ENCODE results near the gene ADAMTS19. TPM values are rescaled to one million over a fixed set of nuclear protein-coding genes. Genes with fewer than 3 reads are reported as not detected.

The ADAMTS19 gene
- total RNA-seq, 1 donor from 2014 or later: 0.08 TPM

- Mint-ChIP-seq H3K9me3 (ENCODE audit: unreplicated experiment) (no peaks in the 10 kb centered on the region), H3K27me3 (ENCODE audit: unreplicated experiment) (no peaks in the 10 kb centered on the region), H3K4me1 (ENCODE audit: unreplicated experiment) (no peaks in the 10 kb centered on the region), H3K27ac (ENCODE audit: unreplicated experiment) (no peak overlapping the region), H3K4me3 (ENCODE audit: unreplicated experiment) (no peak overlapping the region), H3K36me3 (ENCODE audit: unreplicated experiment) (no peaks in the 10 kb centered on the region)
- no peak for DNase-seq (ENCODE audit: extremely low spot score, unreplicated experiment)
- peak; percentile 46 for TF ChIP-seq CTCF (IDR thresholded peaks at IDR 0.05)
These were observed 81.7 kb downstream of the ADAMTS19 start for GRCh38 chr5:129541648-129542251.

DNA sequence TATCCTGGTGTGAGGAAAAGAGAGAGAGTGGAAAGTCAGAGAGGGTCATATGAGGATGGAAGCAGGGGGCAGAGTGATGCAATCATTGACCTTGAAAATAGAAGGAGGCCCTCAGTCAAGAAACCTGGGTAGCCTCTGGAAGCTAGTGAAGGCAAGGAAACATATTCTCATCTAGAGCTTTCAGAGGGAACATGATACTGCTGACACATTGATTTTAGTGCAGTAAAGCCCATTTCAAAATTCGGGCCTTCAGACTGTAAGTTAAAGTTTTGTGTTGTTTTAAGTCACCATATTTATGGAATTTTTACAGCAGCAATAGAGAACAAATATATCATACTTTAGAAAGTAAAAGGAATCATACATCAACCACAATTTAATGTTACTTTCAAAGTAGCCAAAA is 87.0 kb downstream of the ADAMTS19 start:
- H3K27me3 Mint-ChIP-seq (ENCODE audit: unreplicated experiment): no peaks in the 10 kb centered on the region
- DNase-seq (ENCODE audit: extremely low spot score, unreplicated experiment): no peak
- no peaks in the 10 kb centered on the region for H3K4me1 Mint-ChIP-seq (ENCODE audit: unreplicated experiment)
- no peaks in the 10 kb centered on the region for H3K9me3 Mint-ChIP-seq (ENCODE audit: unreplicated experiment)
- H3K36me3 Mint-ChIP-seq (ENCODE audit: unreplicated experiment): no peaks in the 10 kb centered on the region
- TF ChIP-seq CTCF (IDR thresholded peaks at IDR 0.05): no peak
- H3K27ac Mint-ChIP-seq (ENCODE audit: unreplicated experiment): no peak overlapping the region
- H3K4me3 Mint-ChIP-seq (ENCODE audit: unreplicated experiment): no peak overlapping the region

DNA sequence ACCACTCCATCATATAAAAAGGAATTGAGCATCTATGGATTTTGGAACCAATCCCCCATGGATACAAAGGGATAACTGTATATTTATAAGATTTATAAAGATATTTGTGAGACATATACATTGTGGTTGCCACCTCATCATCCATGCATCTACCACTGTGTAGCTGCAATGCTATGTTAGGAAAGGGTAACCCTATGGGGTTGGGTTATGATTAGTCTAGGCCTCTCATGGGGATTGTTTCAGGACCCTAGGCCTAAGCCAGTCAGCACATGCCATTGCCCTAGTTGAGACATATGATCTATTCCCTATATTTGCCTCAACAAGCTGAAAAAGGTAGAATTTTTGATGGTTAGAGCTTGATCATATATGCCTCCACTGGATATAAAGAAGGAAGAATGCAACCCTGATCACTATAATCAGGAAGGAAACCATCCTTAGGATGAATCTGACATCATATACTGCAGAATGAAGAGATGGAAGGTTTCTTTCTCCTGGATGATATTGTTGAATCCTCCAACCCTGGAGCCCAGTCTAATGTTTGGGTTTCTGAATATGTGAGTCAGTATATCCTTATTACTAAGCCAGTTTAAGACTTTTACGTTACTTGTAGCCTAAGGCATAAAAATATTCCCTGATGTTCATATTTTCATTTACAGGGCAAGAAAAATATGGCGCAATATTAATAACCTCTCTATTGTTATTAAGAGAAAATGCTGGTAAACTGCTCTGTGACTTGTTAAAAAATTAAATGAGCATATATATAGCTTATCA is 94.2 kb downstream of the ADAMTS19 start:
- Mint-ChIP-seq H3K27me3 (ENCODE audit: unreplicated experiment) (no peaks in the 10 kb centered on the region), H3K4me1 (ENCODE audit: unreplicated experiment) (no peaks in the 10 kb centered on the region), H3K27ac (ENCODE audit: unreplicated experiment) (no peak overlapping the region), H3K9me3 (ENCODE audit: unreplicated experiment) (no peaks in the 10 kb centered on the region), H3K4me3 (ENCODE audit: unreplicated experiment) (no peak overlapping the region), H3K36me3 (ENCODE audit: unreplicated experiment) (no peaks in the 10 kb centered on the region)
- no peak for TF ChIP-seq CTCF (IDR thresholded peaks at IDR 0.05)
- no peak for DNase-seq (ENCODE audit: extremely low spot score, unreplicated experiment)

DNA sequence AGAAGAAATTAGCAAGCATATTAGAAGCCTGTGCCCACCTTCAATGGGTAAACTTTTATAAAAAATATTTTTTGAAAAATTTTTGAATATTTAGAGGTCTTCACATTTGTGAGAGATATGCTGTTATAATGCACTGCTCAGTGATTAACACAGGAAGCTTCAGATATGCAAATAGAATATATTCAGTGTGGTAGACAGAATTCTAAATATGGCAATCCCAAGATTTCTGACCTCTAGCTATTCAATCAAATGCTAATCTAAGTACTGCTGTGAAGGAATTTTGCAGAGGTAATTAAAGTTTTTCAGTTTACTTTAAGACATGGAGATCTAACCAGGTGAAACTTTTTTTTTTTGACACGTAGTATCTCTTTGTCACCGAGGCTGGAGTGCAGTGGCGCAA is 103.5 kb downstream of the ADAMTS19 start:
- Mint-ChIP-seq H3K9me3 (ENCODE audit: unreplicated experiment) (no peaks in the 10 kb centered on the region), H3K27ac (ENCODE audit: unreplicated experiment) (no peak overlapping the region), H3K36me3 (ENCODE audit: unreplicated experiment) (no peaks in the 10 kb centered on the region), H3K4me3 (ENCODE audit: unreplicated experiment) (no peak overlapping the region), H3K4me1 (ENCODE audit: unreplicated experiment) (no peaks in the 10 kb centered on the region), H3K27me3 (ENCODE audit: unreplicated experiment) (peaks cover 2% of the 10 kb centered on the region)
- no peak for TF ChIP-seq CTCF (IDR thresholded peaks at IDR 0.05)
- DNase-seq (ENCODE audit: extremely low spot score, unreplicated experiment): no peak

DNA sequence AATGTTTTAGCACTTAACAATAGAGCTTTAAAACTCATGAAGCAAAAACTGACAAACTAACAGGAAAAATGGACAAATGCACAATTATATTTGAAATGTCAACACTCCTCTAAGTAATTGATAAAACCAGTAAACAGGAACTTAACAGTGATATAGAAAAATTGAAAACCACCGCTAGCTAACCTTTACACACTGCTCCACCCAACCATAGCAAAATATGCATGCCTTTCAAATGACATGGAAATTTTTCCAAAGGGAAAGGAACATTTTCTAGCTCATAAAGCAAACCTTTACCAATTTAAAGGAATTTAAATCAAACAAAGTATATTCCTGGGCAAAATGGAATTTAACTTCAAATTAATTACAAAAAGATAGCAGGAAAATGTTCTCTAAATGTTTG is 109.2 kb downstream of the ADAMTS19 start:
- DNase-seq (ENCODE audit: extremely low spot score, unreplicated experiment): no peak

More for the DNA sequence above, 109.2 kb downstream of the ADAMTS19 start:
- Mint-ChIP-seq H3K4me1 (ENCODE audit: unreplicated experiment) (peaks cover 2% of the 10 kb centered on the region), H3K4me3 (ENCODE audit: unreplicated experiment) (no peak overlapping the region), H3K27ac (ENCODE audit: unreplicated experiment) (no peak overlapping the region), H3K27me3 (ENCODE audit: unreplicated experiment) (peaks cover 16% of the 10 kb centered on the region), H3K36me3 (ENCODE audit: unreplicated experiment) (no peaks in the 10 kb centered on the region), H3K9me3 (ENCODE audit: unreplicated experiment) (no peaks in the 10 kb centered on the region)
- TF ChIP-seq CTCF (IDR thresholded peaks at IDR 0.05): no peak
